ENCODE results near the gene GYPB.

DNA sequence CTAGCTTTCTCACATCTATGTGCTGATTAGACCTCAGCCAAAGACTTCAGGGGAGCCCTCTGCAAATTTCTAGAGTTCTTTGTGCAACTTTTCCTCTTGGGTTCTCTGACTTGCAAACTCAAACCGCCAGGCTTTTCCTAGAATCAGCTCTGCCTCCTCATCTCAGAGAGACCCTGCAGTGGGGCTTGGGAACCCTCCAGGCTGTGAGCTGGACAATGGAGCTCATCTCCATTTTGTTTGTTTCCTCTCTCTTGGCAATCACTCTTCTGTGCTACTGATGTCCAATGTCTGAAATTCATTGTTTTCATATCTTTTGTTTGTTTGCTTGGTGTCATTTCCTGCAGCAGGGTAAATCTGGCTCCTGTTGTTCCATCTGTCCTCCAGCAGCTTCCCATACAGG lies 33.0 kb downstream of the GYPB start:
- TF ChIP-seq, protein P1, sequence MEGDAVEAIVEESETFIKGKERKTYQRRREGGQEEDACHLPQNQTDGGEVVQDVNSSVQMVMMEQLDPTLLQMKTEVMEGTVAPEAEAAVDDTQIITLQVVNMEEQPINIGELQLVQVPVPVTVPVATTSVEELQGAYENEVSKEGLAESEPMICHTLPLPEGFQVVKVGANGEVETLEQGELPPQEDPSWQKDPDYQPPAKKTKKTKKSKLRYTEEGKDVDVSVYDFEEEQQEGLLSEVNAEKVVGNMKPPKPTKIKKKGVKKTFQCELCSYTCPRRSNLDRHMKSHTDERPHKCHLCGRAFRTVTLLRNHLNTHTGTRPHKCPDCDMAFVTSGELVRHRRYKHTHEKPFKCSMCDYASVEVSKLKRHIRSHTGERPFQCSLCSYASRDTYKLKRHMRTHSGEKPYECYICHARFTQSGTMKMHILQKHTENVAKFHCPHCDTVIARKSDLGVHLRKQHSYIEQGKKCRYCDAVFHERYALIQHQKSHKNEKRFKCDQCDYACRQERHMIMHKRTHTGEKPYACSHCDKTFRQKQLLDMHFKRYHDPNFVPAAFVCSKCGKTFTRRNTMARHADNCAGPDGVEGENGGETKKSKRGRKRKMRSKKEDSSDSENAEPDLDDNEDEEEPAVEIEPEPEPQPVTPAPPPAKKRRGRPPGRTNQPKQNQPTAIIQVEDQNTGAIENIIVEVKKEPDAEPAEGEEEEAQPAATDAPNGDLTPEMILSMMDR (IDR thresholded peaks at IDR 0.05) = no peak
- TF ChIP-seq POLR2A (IDR thresholded peaks at IDR 0.05) = no peak
